Measurements from ENCODE around the gene NYNRIN. TPM values are rescaled to one million over a fixed set of nuclear protein-coding genes. Genes with fewer than 3 reads are reported as not detected.

The NYNRIN gene
- total RNA-seq, 1 experiment from 2014 or later, result 18.7 TPM

DNA sequence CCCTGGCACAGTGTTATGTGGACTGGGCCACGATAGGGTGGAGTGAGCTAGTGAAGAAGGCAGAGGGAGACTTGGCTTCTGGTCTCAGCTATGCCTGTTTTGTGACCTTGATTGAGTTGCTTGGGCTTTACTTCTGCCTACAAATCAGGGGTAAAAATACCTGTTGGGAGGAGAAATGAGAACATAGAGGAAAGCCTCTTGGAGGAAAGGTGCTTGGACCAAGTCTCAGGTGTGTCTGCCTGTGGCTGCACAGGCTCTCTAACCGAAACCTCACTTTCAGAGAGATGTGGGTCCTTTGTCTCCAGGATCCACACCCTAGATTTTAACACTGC lies 38.9 kb downstream of the NYNRIN start:
- Mint-ChIP-seq H3K27ac (no peak overlapping the region; a peak in 1 of 7 replicates), H3K4me3 (no peak overlapping the region), H3K9me3 (no peaks in the 10 kb centered on the region; a peak in 1 of 5 replicates), H3K36me3 (ENCODE audit: insufficient read depth in 1 of 3, low read depth in 3 of 3) (peaks cover 19 to 60% (median 56%) of the 10 kb centered on the region in 3 experiments; a peak in 6 of 7 replicates), H3K4me1 (peaks cover 11 to 12% of the 10 kb centered on the region in 2 experiments), H3K27me3 (ENCODE audit: low read depth) (no peaks in the 10 kb centered on the region)
- no peak overlapping the region for H3T11ph ChIP-seq (ENCODE audit: low read length)
- no peak overlapping the region for H2BK20ac ChIP-seq (ENCODE audit: low read depth, low read length, poor library complexity, severe bottlenecking)
- no peak overlapping the region for H2AK5ac ChIP-seq (ENCODE audit: insufficient read length, low read length)
- no peak overlapping the region for H4K91ac ChIP-seq (ENCODE audit: insufficient read length, low read depth, low read length)
- peaks cover 2% of the 10 kb centered on the region for H3K79me1 ChIP-seq (ENCODE audit: insufficient read depth, low read depth, low read length, poor library complexity, severe bottlenecking)
- H3K23me2 ChIP-seq (ENCODE audit: insufficient read length, low read depth, low read length, poor library complexity, severe bottlenecking), result peaks cover 6% of the 10 kb centered on the region
- H2BK120ac ChIP-seq (ENCODE audit: low read depth, low read length, poor library complexity, severe bottlenecking), result no peak overlapping the region
- no peaks in the 10 kb centered on the region for H3K9me3 ChIP-seq (ENCODE audit: control insufficient read depth, low read depth, low read length)
- no CpG with 5 or more reads among the region's 2 CpGs for WGBS (ENCODE audit: extremely low coverage, insufficient read length, low lambda C conversion rate)
- H3K79me2 ChIP-seq (ENCODE audit: insufficient read depth, low read length), result no peaks in the 10 kb centered on the region
- no peak overlapping the region for H3K4me2 ChIP-seq (ENCODE audit: insufficient read depth, insufficient read length, low read length)
- no peak overlapping the region for H2AFZ ChIP-seq (ENCODE audit: low read length)
- no peak overlapping the region for H3K27ac ChIP-seq (ENCODE audit: insufficient read length, low read depth, low read length)
- no peak overlapping the region for H4K5ac ChIP-seq (ENCODE audit: insufficient read length, low read depth, low read length)
- no peak overlapping the region for H3K56ac ChIP-seq (ENCODE audit: insufficient read length, low read depth, low read length)
- no peak overlapping the region for H3K23ac ChIP-seq (ENCODE audit: insufficient read length, low read depth, low read length)
- H2BK5ac ChIP-seq (ENCODE audit: insufficient read length, low read length), result no peak overlapping the region
- H3K9ac ChIP-seq (ENCODE audit: extremely low read depth, insufficient read length, low read length), result no peak overlapping the region
- no peak overlapping the region for H3K14ac ChIP-seq (ENCODE audit: insufficient read depth, low read length)
- TF ChIP-seq, protein P1, sequence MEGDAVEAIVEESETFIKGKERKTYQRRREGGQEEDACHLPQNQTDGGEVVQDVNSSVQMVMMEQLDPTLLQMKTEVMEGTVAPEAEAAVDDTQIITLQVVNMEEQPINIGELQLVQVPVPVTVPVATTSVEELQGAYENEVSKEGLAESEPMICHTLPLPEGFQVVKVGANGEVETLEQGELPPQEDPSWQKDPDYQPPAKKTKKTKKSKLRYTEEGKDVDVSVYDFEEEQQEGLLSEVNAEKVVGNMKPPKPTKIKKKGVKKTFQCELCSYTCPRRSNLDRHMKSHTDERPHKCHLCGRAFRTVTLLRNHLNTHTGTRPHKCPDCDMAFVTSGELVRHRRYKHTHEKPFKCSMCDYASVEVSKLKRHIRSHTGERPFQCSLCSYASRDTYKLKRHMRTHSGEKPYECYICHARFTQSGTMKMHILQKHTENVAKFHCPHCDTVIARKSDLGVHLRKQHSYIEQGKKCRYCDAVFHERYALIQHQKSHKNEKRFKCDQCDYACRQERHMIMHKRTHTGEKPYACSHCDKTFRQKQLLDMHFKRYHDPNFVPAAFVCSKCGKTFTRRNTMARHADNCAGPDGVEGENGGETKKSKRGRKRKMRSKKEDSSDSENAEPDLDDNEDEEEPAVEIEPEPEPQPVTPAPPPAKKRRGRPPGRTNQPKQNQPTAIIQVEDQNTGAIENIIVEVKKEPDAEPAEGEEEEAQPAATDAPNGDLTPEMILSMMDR (conservative IDR thresholded peaks at IDR 0.05), result no peak
- no peak overlapping the region for H3K4ac ChIP-seq (ENCODE audit: low read depth, low read length)
- H3K27me3 ChIP-seq (ENCODE audit: insufficient read depth, low read length), result no peaks in the 10 kb centered on the region
- H3K4me1 ChIP-seq (ENCODE audit: insufficient read depth, low read length), result no peaks in the 10 kb centered on the region
- no peak overlapping the region for H3K18ac ChIP-seq (ENCODE audit: insufficient read length, low read depth, low read length)
- H4K20me1 ChIP-seq (ENCODE audit: control insufficient read depth, insufficient read depth, insufficient read length), result no peaks in the 10 kb centered on the region
- H2BK12ac ChIP-seq (ENCODE audit: insufficient read length, low read depth, low read length), result no peak overlapping the region
- DNase-seq, result no peak
- no peak overlapping the region for H2BK15ac ChIP-seq (ENCODE audit: low read depth, low read length)
- no peak overlapping the region for H4K8ac ChIP-seq (replicated peaks; ENCODE audit: insufficient read length, low read depth, low read length)
